ENCODE measurements around the gene GPS2. TPM values are rescaled to one million over a fixed set of nuclear protein-coding genes. Genes with fewer than 3 reads are reported as not detected.
A peak's percentile ranks its signal among the peaks of the same experiment; 100 is the strongest.

The GPS2 gene
- 96.9 and 117 TPM in 2 replicates for polyA plus RNA-seq (2014; cell fraction: cytosol; rRNA removed)
- 237 and 334 TPM in 2 replicates for polyA plus RNA-seq (2014; cell fraction: nucleus; rRNA removed)

GRCh38 chr17:7314719-7315569 is at the start of gene GPS2:
Gene GPS2, minus strand, starts transcription at chr17:7315360. Its CDS starts 308 bp downstream, at chr17:7315052.
- DNase-seq (ENCODE audit: low spot score): peak; percentile 87

GRCh38 chr17:7363311-7363710 is 48.2 kb upstream of the GPS2 start:
- no peak for DNase-seq (ENCODE audit: low spot score)

- no peak for DNase-seq (ENCODE audit: low spot score)
Observed at GRCh38 chr17:7361906-7362305, 46.7 kb upstream of the GPS2 start.

GRCh38 chr17:7357381-7357780 is 42.2 kb upstream of the GPS2 start:
- no peak for DNase-seq (ENCODE audit: low spot score)

GRCh38 chr17:7356756-7357155 is 41.6 kb upstream of the GPS2 start:
- no peak for DNase-seq (ENCODE audit: low spot score)

- peak; percentile 83 for DNase-seq (ENCODE audit: low spot score)
Observed at GRCh38 chr17:7356072-7356549, 41.0 kb upstream of the GPS2 start.

- DNase-seq (ENCODE audit: low spot score): no peak
Observed at GRCh38 chr17:7355573-7355972, 40.4 kb upstream of the GPS2 start.

- DNase-seq (ENCODE audit: low spot score): no peak
Observed at GRCh38 chr17:7355053-7355452, 39.9 kb upstream of the GPS2 start, which contains the start of gene TMEM95. Gene TMEM95, plus strand, starts transcription at chr17:7355156. Its CDS starts 49 bp downstream, at chr17:7355205.

GRCh38 chr17:7354262-7354843 is 39.2 kb upstream of the GPS2 start:
- no peak for DNase-seq (ENCODE audit: low spot score)

GRCh38 chr17:7352910-7353635 is 37.9 kb upstream of the GPS2 start:
- no peak for DNase-seq (ENCODE audit: low spot score)

GRCh38 chr17:7352503-7352889 is 37.3 kb upstream of the GPS2 start:
- DNase-seq (ENCODE audit: low spot score): no peak

GRCh38 chr17:7351665-7352502 is 36.7 kb upstream of the GPS2 start, which contains the start of gene KCTD11:
Gene KCTD11, plus strand, starts transcription at chr17:7352162.
- peak; percentile 79 for DNase-seq (ENCODE audit: low spot score)

- DNase-seq (ENCODE audit: low spot score): no peak
Observed at GRCh38 chr17:7348478-7349242, 33.5 kb upstream of the GPS2 start.

- no peak for DNase-seq (ENCODE audit: low spot score)
Observed at GRCh38 chr17:7347630-7348477, 32.7 kb upstream of the GPS2 start.

- no peak for DNase-seq (ENCODE audit: low spot score)
Observed at GRCh38 chr17:7346761-7347614, 31.8 kb upstream of the GPS2 start.

GRCh38 chr17:7343250-7343649 is 28.1 kb upstream of the GPS2 start:
- no peak for DNase-seq (ENCODE audit: low spot score)

GRCh38 chr17:7341842-7342241 is 26.7 kb upstream of the GPS2 start:
- DNase-seq (ENCODE audit: low spot score): no peak

- DNase-seq (ENCODE audit: low spot score): no peak
Observed at GRCh38 chr17:7340179-7340578, 25.0 kb upstream of the GPS2 start.

Measured in SK-N-DZ (cell line).